Mesothelial cell of epicardium (in vitro differentiated cells): ENCODE measurements around the gene NFIX. TPM values are rescaled to one million over a fixed set of nuclear protein-coding genes. Genes with fewer than 3 reads are reported as not detected.

Experiments used
- DNase-seq, 2 experiments: peaks; one replicate each; pipeline ENCODE4 v3.0.0; 2021; ENCODE audit warnings: low spot score in 2 of 2; ENCODE audit not compliant: unreplicated experiment in 2 of 2
- H3K27ac Mint-ChIP-seq: 2 replicates; pipeline ENCODE4 v1.8.0; 2021; ENCODE audit warnings: mixed read lengths
- H3K27me3 Mint-ChIP-seq: 2 replicates; pipeline ENCODE4 v1.8.0; 2021; ENCODE audit warnings: low read depth, mixed read lengths
- H3K36me3 Mint-ChIP-seq: 2 replicates; pipeline ENCODE4 v1.8.0; 2021; ENCODE audit warnings: mixed read lengths
- H3K4me1 Mint-ChIP-seq: 2 replicates; pipeline ENCODE4 v1.8.0; 2021; ENCODE audit warnings: mixed read lengths
- H3K4me3 Mint-ChIP-seq: 2 replicates; pipeline ENCODE4 v1.8.0; 2021; ENCODE audit warnings: mild to moderate bottlenecking, moderate library complexity, mixed read lengths
- H3K9me3 Mint-ChIP-seq: 2 replicates; pipeline ENCODE4 v1.8.0; 2021; ENCODE audit warnings: mixed read lengths
- total RNA-seq: library from RNA; stranded (reverse); gene quantifications from 3 replicates; pipeline ENCODE4 v1.2.1, GENCODE V29; 2021
- TF ChIP-seq, protein P1 (sequence below): fragments of 200-600 bp; sonication (generic); IDR thresholded peaks from one replicate; pipeline ENCODE4 v1.5.0; 2021; ENCODE audit warnings: antibody characterized with exemption; ENCODE audit not compliant: unreplicated experiment

The NFIX gene
- total RNA-seq, 1 donor from 2014 or later = 52.4 TPM

DNA sequence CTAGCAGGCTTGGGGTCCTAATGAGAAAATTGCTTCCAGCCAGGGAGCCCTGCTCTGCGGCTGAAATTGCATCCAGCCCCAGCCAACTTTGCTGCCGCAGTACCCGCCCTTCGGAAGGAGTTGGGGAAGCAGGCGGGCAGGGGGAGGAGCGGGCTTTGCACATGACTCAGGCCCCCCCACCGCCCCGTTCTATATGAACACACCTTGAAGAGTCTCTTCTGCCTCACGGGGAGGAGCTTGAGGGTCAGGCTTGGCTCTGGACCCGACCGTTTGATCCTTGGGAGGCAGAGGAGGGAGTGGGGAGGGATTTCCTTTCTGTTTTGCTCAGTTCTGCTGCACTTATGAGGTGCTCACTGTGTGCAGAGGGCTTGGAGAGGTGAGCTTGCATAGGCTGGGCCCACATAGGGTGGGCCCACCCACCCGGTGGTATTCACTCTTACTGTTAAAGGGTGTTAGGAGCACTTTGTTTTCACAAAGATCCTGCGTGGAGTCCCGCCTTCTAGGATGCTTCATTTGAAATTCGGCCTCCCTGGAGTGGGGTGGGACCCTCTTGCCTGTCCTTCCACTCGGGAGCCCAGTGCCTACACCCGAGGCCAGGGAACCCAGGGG is 60.9 kb downstream of the NFIX start:
- peak overlapping the region; percentile 100 for H3K27ac Mint-ChIP-seq
- H3K9me3 Mint-ChIP-seq = no peaks in the 10 kb centered on the region
- peak; percentile 66 to 76 for DNase-seq
- TF ChIP-seq, protein P1, sequence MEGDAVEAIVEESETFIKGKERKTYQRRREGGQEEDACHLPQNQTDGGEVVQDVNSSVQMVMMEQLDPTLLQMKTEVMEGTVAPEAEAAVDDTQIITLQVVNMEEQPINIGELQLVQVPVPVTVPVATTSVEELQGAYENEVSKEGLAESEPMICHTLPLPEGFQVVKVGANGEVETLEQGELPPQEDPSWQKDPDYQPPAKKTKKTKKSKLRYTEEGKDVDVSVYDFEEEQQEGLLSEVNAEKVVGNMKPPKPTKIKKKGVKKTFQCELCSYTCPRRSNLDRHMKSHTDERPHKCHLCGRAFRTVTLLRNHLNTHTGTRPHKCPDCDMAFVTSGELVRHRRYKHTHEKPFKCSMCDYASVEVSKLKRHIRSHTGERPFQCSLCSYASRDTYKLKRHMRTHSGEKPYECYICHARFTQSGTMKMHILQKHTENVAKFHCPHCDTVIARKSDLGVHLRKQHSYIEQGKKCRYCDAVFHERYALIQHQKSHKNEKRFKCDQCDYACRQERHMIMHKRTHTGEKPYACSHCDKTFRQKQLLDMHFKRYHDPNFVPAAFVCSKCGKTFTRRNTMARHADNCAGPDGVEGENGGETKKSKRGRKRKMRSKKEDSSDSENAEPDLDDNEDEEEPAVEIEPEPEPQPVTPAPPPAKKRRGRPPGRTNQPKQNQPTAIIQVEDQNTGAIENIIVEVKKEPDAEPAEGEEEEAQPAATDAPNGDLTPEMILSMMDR = no peak
- H3K36me3 Mint-ChIP-seq = no peaks in the 10 kb centered on the region
- H3K27me3 Mint-ChIP-seq = peaks cover 4% of the 10 kb centered on the region
- peaks cover 89% of the 10 kb centered on the region for H3K4me1 Mint-ChIP-seq
- peak overlapping the region; percentile 46 for H3K4me3 Mint-ChIP-seq

DNA sequence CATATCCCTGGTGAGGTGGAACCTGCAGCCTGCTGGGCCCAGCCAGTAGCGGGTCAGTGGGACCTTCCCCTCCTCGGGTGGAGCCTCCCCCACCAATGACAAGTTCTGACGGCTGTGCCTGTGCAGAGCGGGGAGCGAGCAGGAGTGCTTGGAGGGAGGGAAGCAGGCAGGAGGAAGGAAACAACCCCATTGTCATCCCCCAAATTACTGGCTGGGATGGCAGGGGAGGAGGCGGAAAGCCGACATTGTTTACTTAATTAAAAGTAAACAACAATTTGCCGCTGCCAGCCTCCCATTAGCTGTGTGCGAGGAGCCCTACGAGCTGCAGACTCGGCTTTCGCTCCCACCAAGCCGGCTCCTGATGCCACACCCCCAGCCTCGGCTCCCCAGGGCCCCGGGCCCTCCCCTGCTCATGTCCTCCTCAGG is 61.9 kb downstream of the NFIX start:
- no peaks in the 10 kb centered on the region for H3K9me3 Mint-ChIP-seq
- TF ChIP-seq, protein P1 = no peak
- no peak for DNase-seq
- no peak overlapping the region for H3K4me3 Mint-ChIP-seq
- H3K27me3 Mint-ChIP-seq = peaks cover 14% of the 10 kb centered on the region
- H3K27ac Mint-ChIP-seq = peak overlapping the region; percentile 100
- no peaks in the 10 kb centered on the region for H3K36me3 Mint-ChIP-seq
- peaks cover 87% of the 10 kb centered on the region for H3K4me1 Mint-ChIP-seq

DNA sequence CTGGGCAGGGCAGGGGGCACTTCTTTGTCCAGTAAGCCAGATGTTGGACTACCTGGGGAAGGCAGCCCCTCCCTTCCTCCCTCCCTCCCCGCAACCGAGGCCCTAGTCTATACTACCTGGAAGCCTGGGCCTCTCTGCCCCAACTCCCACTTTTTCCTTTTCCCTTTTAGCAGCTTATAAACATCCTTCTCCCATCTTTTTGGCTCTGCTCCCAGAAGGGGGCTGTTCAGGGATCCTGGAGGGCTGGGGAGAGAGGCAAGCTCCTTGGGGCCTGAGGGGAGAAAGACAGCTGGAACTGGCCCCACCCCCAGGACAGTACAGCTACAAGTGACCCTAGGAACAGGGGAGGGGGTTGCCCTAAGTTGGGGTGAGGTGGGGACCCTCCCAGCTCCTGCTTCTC is 62.5 kb downstream of the NFIX start:
- H3K4me3 Mint-ChIP-seq = no peak overlapping the region
- DNase-seq = peak in 1 of 2 experiments; percentile 67
- H3K27me3 Mint-ChIP-seq = peaks cover 20% of the 10 kb centered on the region
- H3K27ac Mint-ChIP-seq = peak overlapping the region; percentile 100
- H3K9me3 Mint-ChIP-seq = no peaks in the 10 kb centered on the region
- peaks cover 82% of the 10 kb centered on the region for H3K4me1 Mint-ChIP-seq
- TF ChIP-seq, protein P1 = no peak
- H3K36me3 Mint-ChIP-seq = no peaks in the 10 kb centered on the region

DNA sequence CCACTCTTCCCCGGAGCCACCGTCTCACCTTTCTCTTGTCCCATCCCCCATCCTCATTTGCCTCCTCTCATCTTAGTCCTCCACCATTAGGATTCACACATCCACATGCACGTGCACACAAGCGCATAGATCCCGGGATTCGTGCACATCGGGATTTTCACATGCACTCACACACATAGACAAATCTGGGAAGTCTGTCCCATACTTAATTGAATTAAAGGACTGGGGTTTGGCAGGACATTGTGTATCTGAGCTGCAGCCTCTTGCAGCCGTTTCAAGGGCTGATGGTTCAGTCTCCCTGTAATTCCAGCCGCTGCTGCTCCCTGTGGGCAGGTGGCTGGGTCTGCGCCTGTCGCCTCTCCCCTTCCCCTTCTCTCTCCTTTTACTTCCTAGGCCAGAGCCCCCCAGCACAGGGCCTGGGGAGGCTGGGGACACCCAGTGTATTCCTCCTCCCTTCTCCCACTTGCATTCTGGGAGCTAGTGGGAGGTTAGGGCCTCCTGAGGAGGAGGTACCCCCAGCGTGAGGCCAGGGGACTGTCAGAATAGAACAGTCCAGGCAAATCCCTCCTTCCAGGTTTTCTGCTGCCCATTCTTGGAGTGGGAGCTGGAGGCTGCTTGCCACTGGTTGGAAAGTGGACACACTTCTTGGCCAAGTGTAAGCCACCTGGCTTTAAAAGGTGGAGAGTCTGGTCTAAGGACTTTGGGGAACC is 63.8 kb downstream of the NFIX start:
- peaks cover 75% of the 10 kb centered on the region for H3K4me1 Mint-ChIP-seq
- H3K4me3 Mint-ChIP-seq = no peak overlapping the region
- no peak for DNase-seq
- peaks cover 33% of the 10 kb centered on the region for H3K27me3 Mint-ChIP-seq
- H3K9me3 Mint-ChIP-seq = no peaks in the 10 kb centered on the region
- TF ChIP-seq, protein P1 = no peak
- peak overlapping the region; percentile 81 for H3K27ac Mint-ChIP-seq
- H3K36me3 Mint-ChIP-seq = no peaks in the 10 kb centered on the region

DNA sequence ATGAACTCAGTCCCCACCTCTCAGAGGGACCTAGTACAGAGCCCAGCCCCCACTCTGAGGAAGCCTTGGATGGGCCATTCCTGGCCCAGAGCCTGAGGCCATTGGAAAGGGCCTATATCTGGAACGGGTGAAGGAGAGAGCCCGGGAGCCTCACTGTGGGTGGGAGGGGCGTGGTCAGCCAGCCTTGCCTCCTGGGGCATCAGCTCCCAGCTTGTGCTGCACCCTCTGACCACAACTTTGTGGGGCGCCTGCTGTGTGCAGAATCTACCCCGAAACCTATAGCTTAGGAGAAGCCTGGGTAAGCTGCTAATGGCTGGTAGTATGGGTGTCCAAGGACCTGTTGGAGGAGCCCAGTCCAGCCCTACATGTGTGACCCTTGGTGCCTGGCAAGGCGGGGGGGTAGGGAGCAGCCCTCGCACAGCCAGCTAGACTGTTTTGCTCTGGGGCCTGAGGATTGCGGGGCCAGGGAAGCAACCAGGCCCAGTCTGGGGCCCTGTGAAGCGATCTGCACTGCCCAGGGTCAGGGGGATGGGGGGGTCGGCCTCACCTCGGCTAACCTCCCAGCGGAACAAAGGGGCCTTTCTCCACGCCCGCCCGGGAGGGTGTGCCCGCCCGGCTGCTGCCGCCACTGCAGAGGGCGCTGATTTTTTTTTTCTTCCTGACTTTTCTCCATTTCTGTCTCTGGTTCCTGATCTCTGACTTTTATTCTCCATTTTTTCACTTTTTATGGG is 65.1 kb downstream of the NFIX start:
- Mint-ChIP-seq H3K27me3 (peaks cover 45% of the 10 kb centered on the region), H3K27ac (no peak overlapping the region), H3K9me3 (no peaks in the 10 kb centered on the region), H3K36me3 (no peaks in the 10 kb centered on the region), H3K4me1 (peaks cover 65% of the 10 kb centered on the region), H3K4me3 (peak overlapping the region; percentile 58)
- DNase-seq = no peak
- TF ChIP-seq, protein P1 = no peak
